Fibroblast of peridontal ligament (primary cell): Measurements from ENCODE around the gene HLA-DQB1.
"Not testable (repeated sequence)": the region's sequence is repeated elsewhere in the genome, so short reads cannot be mapped to it uniquely, and the experiment has no call there.

ENCODE experiments used
- DNase-seq: peaks from one replicate; pipeline ENCODE4 v3.0.0-alpha.2; 2010; ENCODE audit errors: extremely low read depth

HLA-DQB1 gene

DNA sequence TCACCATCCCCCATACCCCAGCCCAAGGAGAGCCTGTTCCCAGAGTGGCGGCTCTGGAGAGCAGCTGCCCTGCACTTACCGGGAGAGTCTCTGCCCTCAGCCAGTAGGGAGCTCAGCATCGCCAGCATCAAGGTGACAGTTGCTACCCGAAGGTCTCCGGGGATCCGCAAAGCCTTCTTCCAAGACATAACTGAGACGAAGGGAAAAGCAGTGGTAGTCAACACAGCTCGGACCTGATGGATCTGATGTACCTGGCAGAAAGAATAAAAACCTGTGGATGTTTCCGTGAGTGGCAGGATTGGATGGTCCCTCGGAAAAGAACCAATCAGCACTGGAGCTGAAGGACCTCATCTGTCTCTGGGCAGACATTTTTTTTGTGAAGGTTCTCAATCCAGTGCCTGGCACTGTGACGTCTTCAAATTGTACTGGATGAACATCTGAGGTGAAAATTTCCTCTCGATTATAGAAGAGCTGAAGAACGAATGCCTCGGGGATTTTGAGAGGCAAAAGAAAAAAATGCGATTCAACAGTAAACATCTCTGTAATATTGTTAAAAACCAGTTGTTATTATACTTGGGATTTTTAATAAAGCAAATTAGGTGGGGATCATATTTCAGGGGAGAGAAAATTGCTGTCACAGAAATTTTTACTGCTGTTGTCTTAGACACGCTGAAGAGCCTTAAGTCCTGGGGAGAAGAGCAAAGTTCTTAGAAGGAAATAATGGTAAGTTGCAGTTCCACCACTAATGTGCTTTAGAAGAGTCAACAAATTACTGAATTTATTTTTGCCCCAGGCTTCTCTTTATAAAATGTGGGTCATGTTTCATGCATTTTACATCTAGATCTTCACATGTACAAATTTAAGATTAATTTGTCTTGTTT is at the start of gene HLA-DQB1:
HLA-DQB1 (minus strand) TSS at position 238 of the 881 bp plus-strand sequence; CDS start at position 188, 50 bp downstream.
- DNase-seq, result peak; percentile 10

DNA sequence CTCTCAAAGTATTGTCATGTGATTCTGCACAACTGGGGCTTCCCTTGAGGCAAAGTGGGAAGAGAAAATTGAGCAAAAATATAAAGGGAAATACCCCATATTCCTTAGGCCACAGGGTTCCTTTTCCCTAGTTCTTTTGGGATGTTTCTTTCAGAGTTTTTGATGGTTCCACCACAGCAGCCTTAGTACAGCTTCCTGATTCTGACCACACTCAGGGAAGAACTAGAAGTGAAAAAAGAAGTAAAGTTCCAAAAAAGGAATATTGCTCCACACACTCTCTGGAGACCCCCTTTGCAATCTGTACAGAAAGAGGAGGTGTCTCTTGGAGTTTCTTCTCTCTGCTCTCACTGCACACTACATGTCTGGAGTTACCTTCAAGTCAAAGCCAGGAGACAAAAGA is 46.8 kb upstream of the HLA-DQB1 start:
- no peak for DNase-seq

DNA sequence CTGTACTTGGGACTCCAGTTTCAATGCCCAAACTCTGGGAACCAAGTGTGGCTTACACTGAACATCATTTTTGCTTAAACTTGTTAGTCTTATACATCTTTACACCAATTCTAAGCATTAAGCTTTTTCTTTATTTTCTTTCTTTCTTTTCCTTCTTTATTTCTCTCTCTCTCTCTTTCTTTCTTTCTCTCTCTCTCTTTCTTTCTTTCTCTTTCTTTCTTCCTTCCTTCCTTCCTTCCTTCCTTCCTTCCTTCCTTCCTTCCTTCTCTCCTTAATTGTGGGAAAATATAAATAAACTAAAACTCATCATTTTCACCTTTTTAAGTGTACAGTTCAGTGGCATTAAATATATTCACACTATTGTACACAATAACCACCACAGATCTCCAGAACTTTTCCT is 43.2 kb upstream of the HLA-DQB1 start:
- no peak for DNase-seq

DNA sequence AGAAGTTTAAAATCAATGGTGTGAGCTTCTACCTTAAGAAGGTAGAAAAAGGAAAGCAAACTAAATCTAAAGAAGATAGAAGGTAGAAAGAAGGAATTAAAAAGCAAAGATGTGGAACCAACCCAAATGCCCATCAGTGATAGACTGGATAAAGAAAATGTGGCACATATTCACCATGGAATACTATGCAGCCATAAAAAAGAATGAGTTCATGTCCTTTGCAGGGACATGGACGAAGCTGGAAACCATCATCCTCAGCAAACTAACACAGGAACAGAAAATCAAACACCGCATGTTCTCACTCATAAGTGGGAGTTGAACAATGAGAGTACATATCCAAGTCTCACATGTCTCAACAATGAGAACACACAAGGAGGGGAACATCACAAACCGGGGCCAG is 38.7 kb upstream of the HLA-DQB1 start:
- not testable (repeated sequence) for DNase-seq

DNA sequence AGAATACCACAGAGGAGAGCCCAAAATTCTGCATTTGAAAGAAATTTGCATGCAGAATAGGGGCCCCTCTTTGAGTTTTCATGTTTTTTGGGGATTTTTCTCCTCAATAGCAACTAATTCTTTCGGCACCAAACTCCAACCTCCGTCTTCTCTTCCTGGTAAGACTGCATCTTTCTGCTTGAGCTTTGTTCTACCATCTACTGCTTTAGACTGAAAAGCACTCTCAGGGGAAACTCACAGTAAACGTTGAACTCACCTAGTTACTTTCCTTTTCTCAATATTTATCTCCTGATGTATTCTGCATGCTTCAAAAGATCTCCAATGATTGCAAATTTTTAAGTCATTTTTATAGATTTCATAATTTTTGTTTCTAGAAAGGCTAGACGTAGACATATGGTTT is 36.9 kb upstream of the HLA-DQB1 start:
- no peak for DNase-seq

DNA sequence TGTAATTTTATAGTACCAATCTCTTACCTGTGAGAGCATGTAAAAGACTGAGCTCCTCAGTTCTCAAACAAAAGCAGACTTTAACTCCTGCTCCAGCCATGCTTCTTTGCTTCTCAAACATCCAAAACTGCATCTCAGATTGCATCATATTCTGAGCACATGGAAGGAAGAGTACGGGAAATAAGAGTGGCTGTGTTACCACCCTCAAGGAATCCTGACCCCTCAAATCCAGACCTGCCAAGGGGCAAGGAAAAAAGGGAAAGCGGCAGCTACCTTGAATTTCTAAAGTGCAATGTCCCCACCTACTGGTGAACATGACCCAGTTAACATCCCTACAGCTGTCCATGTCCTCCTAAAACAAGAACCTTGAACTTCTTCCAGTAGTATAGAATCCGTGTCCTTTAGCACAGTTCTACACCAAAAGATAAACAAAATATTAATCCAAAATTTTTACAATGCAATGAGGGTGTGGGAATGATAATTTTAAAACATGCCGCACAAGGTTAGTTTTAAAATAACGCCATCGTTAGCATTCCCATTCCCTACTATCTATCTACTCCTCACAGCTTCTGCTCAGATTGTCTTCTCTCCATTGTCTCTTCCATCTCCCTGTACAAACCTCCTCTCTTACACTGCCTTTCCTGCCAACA is 34.1 kb upstream of the HLA-DQB1 start:
- peak; percentile 69 for DNase-seq

DNA sequence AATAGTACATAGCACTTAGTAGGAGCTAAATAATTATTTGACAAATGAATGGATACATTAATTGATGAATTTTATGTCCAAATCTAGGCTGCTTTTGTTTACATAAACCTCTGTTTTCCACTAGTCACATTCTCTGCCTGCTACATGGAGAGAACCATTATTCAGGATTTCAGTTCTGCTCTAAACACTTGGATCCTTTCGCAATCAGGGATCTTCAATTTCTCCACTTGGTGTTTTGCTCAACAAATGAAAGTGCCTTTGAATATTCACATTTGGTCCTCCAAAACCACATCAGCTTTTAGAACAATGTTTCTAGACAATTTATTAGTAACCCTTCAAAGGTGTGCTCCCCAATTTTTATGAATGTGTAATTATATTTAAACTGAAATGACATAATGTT is 30.6 kb upstream of the HLA-DQB1 start:
- DNase-seq, result no peak

DNA sequence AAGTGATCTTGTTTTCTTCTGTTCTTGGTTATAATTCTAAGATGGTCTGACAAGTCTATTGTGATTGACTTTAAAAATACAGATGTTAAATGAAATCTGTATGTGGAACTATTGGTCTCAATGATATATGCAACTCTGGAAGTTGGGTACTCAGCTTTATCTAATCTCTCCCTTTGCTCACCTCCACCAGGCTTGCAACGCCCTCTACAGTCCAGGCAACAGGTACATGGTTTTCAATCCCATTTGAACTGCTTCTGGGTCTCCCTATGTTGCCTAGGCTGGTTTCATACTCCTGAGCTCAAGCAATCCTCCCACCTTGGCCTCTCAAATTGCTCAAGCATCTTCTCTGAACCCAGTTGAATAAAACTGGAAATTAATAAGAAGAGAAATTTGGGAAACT is 25.6 kb upstream of the HLA-DQB1 start:
- DNase-seq, result no peak

DNA sequence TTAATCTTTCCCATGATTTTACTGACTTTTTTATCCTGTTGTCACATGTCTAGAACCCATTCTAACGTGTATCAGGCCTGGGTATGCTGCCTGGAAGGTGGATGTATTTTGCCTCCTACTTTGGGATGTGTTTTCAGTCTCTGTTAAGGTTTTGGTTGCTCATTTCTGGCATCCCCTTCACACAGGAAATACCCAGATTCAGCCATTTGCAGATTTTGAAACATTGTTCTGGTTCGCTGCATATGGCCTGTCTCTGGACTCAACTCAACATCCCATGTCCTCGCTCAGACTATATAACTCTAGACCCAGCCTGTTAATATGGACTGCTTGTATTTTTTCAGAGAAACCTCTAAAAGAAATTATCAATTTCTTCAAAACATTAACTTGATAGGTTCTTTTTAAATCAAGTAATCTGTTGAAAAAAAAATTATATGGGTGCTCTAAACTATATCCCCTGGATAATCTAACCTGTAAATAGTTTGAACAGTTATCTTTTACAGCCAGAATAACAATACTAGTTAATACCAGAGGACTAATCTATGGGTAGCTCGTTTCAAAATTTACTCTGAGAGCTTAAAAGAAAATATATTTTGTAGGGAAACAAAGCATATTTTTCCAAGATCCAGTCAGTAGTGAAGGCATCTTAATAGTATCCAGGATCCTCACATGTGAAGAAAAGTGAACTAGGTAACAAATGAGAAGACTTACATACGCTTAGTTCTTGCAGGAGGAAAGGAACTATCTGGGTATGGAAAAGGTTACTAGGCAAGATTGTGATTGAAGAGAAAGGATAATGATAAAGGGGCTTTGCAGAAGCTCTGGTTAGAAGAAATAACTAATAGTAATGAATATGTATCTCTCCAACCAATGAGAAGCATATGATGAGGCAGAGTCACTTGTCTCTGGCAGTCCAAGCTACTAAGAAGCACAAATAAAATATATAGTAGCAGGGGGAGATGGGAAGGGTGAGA is 23.4 kb upstream of the HLA-DQB1 start:
- DNase-seq, result no peak

DNA sequence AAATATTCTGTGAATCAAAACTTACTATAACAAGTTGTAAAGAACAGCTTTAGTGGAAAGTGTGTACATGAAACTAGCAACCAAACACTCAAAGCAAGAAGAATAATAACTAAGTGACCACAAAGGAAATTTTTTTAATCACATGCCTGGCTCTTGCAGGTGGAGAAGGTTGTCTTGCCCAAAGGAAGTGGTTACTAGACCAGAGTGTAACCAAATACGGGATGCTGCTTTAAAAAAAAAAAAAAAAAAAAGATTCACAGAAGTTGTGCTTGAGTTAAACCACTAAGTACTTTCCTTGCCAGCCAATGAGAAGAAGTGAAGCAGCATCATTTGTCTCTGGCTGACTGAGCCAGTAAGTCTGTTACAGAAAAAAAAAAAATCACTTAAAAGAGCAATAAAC is 19.1 kb upstream of the HLA-DQB1 start:
- peak; percentile 17 for DNase-seq

DNA sequence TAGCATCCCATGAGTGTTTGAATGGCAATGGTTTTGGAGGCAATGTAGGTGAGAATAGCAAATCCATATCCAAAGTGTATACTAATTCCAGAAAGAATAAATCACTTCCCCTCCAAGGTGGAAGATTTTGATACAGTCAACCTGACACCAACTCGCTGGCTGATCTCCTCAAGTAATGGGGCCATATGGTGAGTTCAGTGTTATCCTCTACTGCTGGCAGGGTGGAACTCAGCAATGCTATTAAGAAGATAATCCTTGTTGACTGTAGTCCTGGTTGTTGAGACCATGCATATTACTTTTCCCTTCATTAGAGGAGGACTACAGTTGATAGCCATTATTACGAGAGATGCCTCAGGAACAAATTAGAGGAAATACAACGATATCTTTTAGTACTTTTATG is 17.8 kb upstream of the HLA-DQB1 start:
- no peak for DNase-seq

DNA sequence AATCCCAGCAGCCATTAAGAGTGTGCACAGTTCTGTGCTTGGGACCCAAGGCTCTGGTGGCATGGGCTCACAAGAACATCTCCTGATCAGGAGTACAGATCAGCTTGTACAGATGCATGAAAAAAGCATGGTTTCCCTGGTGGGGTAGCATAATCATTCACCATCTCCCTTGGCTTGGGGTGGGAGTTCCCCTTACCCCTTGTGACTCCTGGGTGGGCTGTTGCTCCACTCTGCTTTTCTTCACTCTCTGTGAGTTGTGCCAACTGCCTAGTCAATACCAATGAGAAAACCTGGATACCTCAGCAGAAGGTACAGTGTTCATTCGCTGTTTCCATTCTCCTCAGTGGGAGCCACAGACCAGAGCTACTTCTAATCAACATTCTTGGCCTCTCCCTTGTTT is 13.6 kb upstream of the HLA-DQB1 start:
- no peak for DNase-seq

DNA sequence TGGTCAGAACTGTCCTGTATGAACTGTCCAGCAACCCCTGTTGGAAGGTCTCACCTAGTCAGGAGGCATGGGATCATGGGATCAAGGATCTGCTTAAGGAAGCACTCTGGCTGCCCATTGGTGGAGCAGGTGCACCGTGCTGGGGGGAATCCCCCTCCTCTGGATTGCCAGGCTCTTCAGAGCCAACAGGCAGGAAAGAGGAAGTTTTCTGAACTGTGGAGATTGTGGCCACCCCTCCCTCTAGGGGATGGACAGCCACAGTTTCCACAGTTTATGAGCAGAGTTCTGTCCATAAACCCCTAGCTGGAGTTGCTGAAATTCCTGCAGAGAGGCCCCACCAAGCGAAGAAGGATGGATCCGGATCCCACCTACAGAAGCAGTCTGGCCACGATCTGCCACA is 13.0 kb upstream of the HLA-DQB1 start:
- DNase-seq, result no peak

DNA sequence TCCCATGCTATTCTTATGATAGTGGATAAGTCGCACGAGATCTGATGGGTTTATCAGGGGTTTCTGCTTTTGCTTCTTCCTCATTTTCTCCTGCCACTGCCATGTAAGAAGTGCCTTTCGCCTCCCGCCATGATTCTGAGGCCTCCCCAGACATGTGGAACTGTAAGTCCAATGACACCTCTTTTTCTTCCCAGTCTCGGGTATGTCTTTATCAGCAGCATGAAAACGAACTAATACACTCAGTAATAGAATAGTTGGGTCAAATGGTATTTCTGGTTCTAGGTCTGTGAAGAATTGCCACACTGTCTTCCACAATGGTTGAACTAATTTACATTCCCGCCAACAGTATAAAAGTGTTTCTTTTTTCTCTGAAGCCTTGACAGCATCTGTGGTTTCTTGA is 7.7 kb upstream of the HLA-DQB1 start:
- DNase-seq, result not testable (repeated sequence)

DNA sequence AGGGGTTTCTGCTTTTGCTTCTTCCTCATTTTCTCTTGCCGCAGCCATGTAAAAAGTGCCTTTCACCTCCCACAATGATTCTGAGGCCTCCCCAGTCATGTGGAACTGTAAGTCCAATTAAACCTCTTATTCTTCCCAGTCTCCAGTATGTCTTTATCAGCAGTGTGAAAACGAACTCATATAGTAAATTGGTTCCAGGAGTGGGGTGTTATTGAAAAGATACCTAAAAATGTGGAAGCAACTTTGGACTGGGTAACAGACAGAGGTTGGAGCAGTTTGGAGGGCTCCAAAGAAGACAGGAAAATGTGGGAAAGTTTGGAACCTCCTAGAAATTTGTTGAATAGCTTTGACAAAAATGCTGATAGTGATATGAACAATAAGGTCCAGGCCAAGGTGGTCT is 5.5 kb upstream of the HLA-DQB1 start:
- DNase-seq, result not testable (repeated sequence)

DNA sequence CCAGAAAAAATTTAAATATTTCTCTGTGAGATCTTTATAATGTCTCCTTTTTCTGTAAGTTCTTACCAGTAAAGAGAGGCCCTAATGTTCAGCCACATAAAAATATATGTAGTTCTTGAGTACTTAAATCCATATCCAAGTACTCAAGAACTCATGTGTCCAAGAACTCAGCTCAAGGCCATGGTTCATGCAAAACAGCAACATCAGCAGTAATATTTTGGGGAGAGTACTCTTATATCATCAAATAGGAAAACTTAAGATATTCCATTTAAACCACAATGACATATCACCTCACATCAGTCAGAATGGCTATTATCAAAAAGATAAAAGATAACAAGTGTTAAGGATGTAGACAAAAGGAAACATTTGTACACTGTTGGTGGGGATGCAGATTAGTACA is 3.4 kb upstream of the HLA-DQB1 start:
- DNase-seq, result no peak

DNA sequence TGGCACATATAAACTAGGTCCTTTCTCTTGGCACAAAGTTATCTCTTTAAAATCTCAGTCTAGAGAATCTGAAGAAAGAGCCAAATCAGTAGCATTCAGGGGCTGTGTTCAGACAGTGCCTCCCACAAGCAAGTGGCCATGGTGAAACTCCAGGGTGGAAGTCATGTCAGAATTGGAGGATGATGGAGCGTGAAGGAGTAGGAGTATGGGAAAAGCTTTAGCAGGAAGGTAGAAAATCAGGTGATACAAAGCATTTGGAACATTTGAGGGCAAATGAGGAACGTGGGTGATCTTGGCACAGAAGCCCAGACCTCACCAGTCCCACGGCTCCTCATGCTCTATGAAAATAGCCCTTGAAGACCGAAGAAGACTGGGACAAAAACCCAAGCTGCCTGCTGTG is 2.8 kb upstream of the HLA-DQB1 start:
- no peak for DNase-seq

DNA sequence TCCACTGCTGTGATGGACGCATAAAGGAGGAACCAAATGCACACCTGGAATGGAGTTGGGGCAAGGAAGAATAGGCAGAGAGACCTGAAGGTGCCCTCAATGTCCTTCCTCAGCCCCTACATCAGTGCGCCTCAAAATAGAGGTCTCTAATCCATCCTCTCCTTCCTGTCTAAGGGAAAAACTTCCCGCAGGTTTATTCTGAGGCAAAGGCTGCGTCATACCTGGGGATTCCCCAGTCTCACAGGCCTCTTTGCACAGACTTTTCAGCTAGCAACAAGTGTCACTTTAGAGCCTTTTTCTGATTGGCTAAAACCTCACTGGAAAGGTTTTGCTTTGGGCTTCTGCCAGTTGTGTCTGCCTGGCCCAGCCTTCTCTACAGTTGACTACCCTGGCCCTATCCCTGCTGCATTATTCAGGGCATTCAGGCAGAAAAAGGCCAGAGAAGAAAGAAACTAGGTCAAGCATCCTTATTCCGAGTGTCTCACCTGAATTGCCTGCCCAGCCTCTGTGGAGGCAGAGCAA is 1.8 kb upstream of the HLA-DQB1 start:
- no peak for DNase-seq

DNA sequence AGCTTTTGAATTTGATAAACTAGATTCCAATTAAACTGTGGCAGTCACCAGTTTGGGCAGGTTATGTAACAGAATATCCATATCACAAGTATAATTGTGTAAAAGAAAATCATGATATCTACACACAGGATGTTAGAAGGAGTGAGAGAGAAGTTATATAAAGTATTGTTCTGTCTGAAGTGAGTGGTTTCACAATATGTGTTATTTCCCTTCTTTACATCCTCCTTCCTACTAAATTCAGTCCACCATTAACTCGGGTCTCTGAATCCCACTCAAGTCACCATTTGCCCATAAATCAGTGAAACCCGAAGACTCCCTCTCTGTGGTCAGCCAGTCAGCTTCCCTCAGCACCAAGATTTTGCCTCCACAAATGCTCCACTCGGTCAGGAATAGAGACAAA is 796 bp downstream of the HLA-DQB1 start:
- DNase-seq, result no peak

DNA sequence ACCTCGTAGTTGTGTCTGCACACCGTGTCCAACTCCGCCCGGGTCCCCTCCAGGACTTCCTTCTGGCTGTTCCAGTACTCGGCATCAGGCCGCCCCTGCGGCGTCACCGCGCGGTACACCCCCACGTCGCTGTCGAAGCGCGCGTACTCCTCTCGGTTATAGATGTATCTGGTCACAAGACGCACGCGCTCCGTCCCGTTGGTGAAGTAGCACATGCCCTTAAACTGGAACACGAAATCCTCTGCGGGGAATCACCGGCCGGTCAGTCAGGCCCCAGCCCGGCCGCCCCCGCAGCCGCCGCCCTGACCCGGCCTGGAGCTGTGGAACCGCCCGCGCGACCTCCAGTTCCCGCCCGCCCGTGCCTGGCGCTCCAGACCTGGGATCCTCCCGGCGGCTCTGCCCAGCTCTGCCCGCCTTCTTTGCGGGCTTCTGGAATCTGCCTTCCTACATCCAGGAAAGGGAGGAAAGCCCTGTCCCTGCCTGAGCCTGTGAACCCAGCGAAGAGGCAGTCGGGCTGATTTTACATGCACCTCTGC is 1.6 kb downstream of the HLA-DQB1 start:
- no peak for DNase-seq

DNA sequence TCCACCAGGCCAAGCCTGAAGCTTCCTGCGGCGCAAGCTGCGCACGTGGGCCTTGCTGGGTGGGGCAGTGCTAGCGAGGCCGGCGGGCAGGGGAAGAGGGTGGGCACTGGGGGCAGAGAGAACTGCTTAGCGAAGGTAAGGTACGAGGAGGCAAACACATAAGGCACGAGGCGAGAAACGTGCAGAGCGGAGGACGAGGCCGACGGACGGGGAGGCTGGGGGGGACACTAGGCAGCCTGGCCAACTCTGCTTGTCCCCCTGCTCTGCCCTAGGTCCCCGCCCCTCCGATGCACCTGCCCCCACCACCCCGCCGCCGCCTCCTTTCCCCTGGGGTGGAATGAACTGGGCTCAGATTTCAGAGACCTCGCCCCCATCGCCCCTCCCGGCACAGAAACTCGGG is 2.1 kb downstream of the HLA-DQB1 start:
- no peak for DNase-seq

DNA sequence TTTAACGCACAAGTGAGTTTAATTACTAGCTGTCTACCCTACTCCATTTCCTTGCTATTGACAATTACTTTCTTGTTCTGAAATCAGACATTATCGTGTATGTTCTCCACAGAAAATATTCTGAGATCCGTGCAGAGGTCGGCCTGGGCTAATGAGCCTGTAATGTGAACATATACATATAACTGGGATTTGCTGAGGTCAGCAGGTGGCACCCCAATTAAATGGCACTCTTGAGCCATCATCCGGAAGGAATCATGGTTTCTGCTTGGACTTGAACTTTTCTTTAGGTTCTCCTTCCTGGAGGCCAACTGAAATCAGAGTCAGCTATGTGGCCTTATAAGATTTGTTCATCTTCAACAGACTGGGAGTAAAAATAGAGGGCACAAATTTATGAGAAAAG is 3.6 kb downstream of the HLA-DQB1 start:
- DNase-seq, result no peak
